Right lobe of liver (tissue), 4 donors: ENCODE data around the gene CREBL2.

Source experiments
- CTCF ChIP-seq, 4 donors: fragments of 200-600 bp in 3 of 4; fragments of 450-650 bp in 1 of 4; IDR thresholded peaks; one replicate each; pipeline versions ENCODE4 v1.5.1 to v1.8.0; 2016 to 2022; ENCODE audit warnings: antibody characterized with exemption in 4 of 4, mild to moderate bottlenecking in 2 of 4
- POLR2A ChIP-seq: fragments of 450-650 bp; IDR thresholded peaks from one replicate; pipeline ENCODE4 v1.6.1; 2017; ENCODE audit warnings: antibody characterized with exemption, mild to moderate bottlenecking
- donor health status: DM: no; HTN: no; CAD: no.
- donor health status: DM: no; HTN: no; CAD: no.
- donor health status: DM: no; HTN: yes; CAD: no.

GRCh38 chr12:12592930-12593329, 18.7 kb upstream of the CREBL2 start:
- TF ChIP-seq CTCF (IDR thresholded peaks at IDR 0.05) (no peak), POLR2A (no peak)
